Keratinocyte (primary cell): Measurements from ENCODE around the gene DDRGK1. TPM values are rescaled to one million over a fixed set of nuclear protein-coding genes. Genes with fewer than 3 reads are reported as not detected.
"Not testable (repeated sequence)": the region's sequence is repeated elsewhere in the genome, so short reads cannot be mapped to it uniquely, and the experiment has no call there.

Experiments
- DNase-seq: peaks from one replicate; pipeline ENCODE4 v3.0.0-alpha.2; 2011; ENCODE audit warnings: low read depth, missing footprints, low spot score
- FAIRE-seq: peaks from 2 replicates; lab custom pipeline; 2011; peaks lifted over from hg19 to GRCh38; lab: Jason Lieb, UNC
- H2AFZ ChIP-seq: 2 replicates; pipeline ENCODE4 v1.6.0; 2012; ENCODE audit warnings: low read length, control low read depth, inconsistent platforms; ENCODE audit not compliant: control insufficient read depth
- H3K27ac ChIP-seq: 2 replicates; pipeline ENCODE4 v1.5.1; 2011; ENCODE audit warnings: low read length; ENCODE audit not compliant: control insufficient read depth, insufficient read depth
- H3K27me3 ChIP-seq: 3 replicates; pipeline ENCODE4 v1.6.0; 2011; ENCODE audit warnings: low read length; ENCODE audit not compliant: control insufficient read depth, insufficient read depth; ENCODE audit errors: extremely low read depth
- H3K36me3 ChIP-seq, 2 experiments: 2 replicates in 1 of 2; 3 replicates in 1 of 2; pipeline ENCODE4 v1.5.1; 2011; ENCODE audit warnings: low read length in 2 of 2, mild to moderate bottlenecking in 1 of 2; ENCODE audit not compliant: control insufficient read depth in 2 of 2, insufficient read depth in 2 of 2; ENCODE audit errors: extremely low read depth in 1 of 2
- H3K4me1 ChIP-seq: 3 replicates; pipeline ENCODE4 v1.5.1; 2011; ENCODE audit warnings: low read length; ENCODE audit not compliant: control insufficient read depth, insufficient read depth; ENCODE audit errors: extremely low read depth
- H3K4me2 ChIP-seq: 3 replicates; pipeline ENCODE4 v1.6.0; 2011; ENCODE audit warnings: low read depth, low read length; ENCODE audit not compliant: control insufficient read depth, insufficient read depth; ENCODE audit errors: extremely low read depth
- H3K4me3 ChIP-seq, 3 experiments: fragments of 200-600 bp in 1 of 3; sonication (generic) in 1 of 3; 2 replicates in 2 of 3; 3 replicates in 1 of 3; pipeline ENCODE4 v1.5.1; 2011 to 2016; ENCODE audit warnings: low read length in 3 of 3, mild to moderate bottlenecking in 3 of 3, control low read depth in 2 of 3, inconsistent platforms in 1 of 3, low read depth in 1 of 3, mixed read lengths in 1 of 3, mixed run types in 1 of 3, moderate library complexity in 1 of 3; ENCODE audit not compliant: control insufficient read depth in 2 of 3, insufficient read depth in 2 of 3; ENCODE audit errors: extremely low read depth in 1 of 3
- H3K79me2 ChIP-seq: 2 replicates; pipeline ENCODE4 v1.6.0; 2012; ENCODE audit warnings: low read length; ENCODE audit not compliant: control insufficient read depth, insufficient read depth
- H3K9ac ChIP-seq: 3 replicates; pipeline ENCODE4 v1.6.0; 2011; ENCODE audit warnings: low read length; ENCODE audit not compliant: control insufficient read depth, insufficient read depth; ENCODE audit errors: extremely low read depth
- H3K9me1 ChIP-seq: 3 replicates; pipeline ENCODE4 v1.6.0; 2011; ENCODE audit warnings: low read length; ENCODE audit not compliant: control insufficient read depth, insufficient read depth; ENCODE audit errors: extremely low read depth
- H3K9me3 ChIP-seq: 2 replicates; pipeline ENCODE4 v1.5.1; 2012; ENCODE audit warnings: low read depth, low read length; ENCODE audit not compliant: control insufficient read depth
- H4K20me1 ChIP-seq: 3 replicates; pipeline ENCODE4 v1.6.0; 2011; ENCODE audit warnings: low read length; ENCODE audit not compliant: control insufficient read depth, insufficient read depth; ENCODE audit errors: extremely low read depth
- CTCF ChIP-seq, 3 experiments: IDR thresholded peaks in 1 of 3; conservative IDR thresholded peaks in 1 of 3; optimal IDR thresholded peaks in 1 of 3; 2 replicates in 2 of 3; 3 replicates in 1 of 3; pipeline versions ENCODE3 to v1.5.1; 2011; ENCODE audit warnings: low read length in 3 of 3, mild to moderate bottlenecking in 3 of 3, moderate library complexity in 2 of 3, control low read depth in 1 of 3, inconsistent platforms in 1 of 3; ENCODE audit not compliant: insufficient read depth in 2 of 3; ENCODE audit errors: extremely low read depth in 1 of 3
- EZH2 ChIP-seq: IDR thresholded peaks from one replicate; pipeline ENCODE4 v1.6.1; 2012; ENCODE audit warnings: inconsistent platforms, mild to moderate bottlenecking, low read length, moderate library complexity
- dilution Hi-C: fragments of 300-500 bp; cut with MboI; formaldehyde crosslinking; loops from one replicate; pipeline ENCODE4 v1.7.0; 2020; ENCODE audit warnings: low sequenced_read_pairs; ENCODE audit not compliant: extremely low pct_ligation_motif_present
- polyA plus RNA-seq, 5 experiments: library from polyadenylated mRNA; depleted of rRNA in 3 of 5; stranded (reverse) in 3 of 5; stranded (forward) in 1 of 5; unstranded in 1 of 5; fragments of >200 nt; gene quantifications; 1 replicate in 1 of 5; 2 replicates in 3 of 5; 3 replicates in 1 of 5; pipeline versions ENCODE4 v1.2.1 to v1.2.3, GENCODE V29; 2011 to 2012; ENCODE audit warnings: missing spikeins in 2 of 5, low read depth in 1 of 5, low replicate concordance in 1 of 5

Gene DDRGK1
- polyA plus RNA-seq, 1 donor (not counting 4 experiments of a cell fraction or from before 2014, with no cell fraction given) = 32.2 TPM

DNA sequence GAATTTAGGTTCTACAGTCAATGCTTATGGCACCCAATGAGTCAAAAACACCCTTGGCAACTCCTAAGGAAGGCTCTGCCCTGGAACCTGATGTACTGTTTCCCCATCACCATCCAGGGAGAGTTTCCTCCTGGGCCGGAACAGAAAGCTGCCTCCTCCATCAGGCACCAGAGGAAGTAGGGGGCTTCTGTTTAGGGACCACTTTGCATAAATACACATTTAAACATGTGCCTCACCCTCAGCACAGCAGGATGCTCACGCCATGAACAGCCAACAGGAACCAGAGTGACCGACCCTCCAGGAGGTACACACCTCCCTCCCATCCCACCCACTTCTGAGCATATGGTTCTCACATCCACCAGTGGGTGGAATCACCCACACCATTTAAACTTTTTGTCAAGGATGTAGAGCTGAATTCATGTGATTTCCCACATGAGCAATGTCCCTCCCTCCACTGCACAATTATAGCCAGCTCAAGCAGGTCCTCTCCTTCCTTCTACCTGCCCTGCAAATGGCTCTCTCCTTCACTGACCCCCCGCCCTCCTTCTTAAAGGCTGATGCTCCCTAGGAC lies 14.8 kb downstream of the DDRGK1 start:
- no peaks in the 10 kb centered on the region for H3K27me3 ChIP-seq
- H3K27ac ChIP-seq = no peak overlapping the region
- no peaks in the 10 kb centered on the region for H3K9me1 ChIP-seq
- H3K4me3 ChIP-seq = no peak overlapping the region
- no peak overlapping the region for H2AFZ ChIP-seq
- peaks cover 32 to 35% of the 10 kb centered on the region in 2 experiments for H3K36me3 ChIP-seq
- no peak overlapping the region for H3K4me2 ChIP-seq
- H3K79me2 ChIP-seq = no peaks in the 10 kb centered on the region
- FAIRE-seq = no peak
- no peak overlapping the region for H3K9ac ChIP-seq
- DNase-seq = no peak
- dilution Hi-C loops = no loop called here
- no peak for TF ChIP-seq CTCF (optimal IDR thresholded peaks at IDR 0.05 in 1 of 3, IDR thresholded peaks at IDR 0.05 in 1 of 3, conservative IDR thresholded peaks at IDR 0.05 in 1 of 3; ENCODE audit: extremely low read depth in 1 of 3, insufficient read depth in 2 of 3, low read length in 3 of 3)
- TF ChIP-seq EZH2 = no peak
- no peaks in the 10 kb centered on the region for H3K9me3 ChIP-seq
- no peaks in the 10 kb centered on the region for H3K4me1 ChIP-seq
- H4K20me1 ChIP-seq = no peaks in the 10 kb centered on the region

GRCh38 chr20:3188823-3189413 lies 15.6 kb downstream of the DDRGK1 start:
- FAIRE-seq (no peak), DNase-seq (no peak)
- Histone ChIP-seq H3K4me2 (no peak overlapping the region), H3K36me3 (peaks cover 27 to 30% of the 10 kb centered on the region in 2 experiments), H3K9ac (no peak overlapping the region), H4K20me1 (no peaks in the 10 kb centered on the region), H3K9me3 (no peaks in the 10 kb centered on the region), H3K9me1 (no peaks in the 10 kb centered on the region), H3K27ac (no peak overlapping the region), H3K79me2 (no peaks in the 10 kb centered on the region), H3K4me1 (peaks cover 5% of the 10 kb centered on the region), H3K4me3 (no peak overlapping the region), H2AFZ (no peak overlapping the region), H3K27me3 (no peaks in the 10 kb centered on the region)
- TF ChIP-seq EZH2 (no peak), CTCF (optimal IDR thresholded peaks at IDR 0.05 in 1 of 3, IDR thresholded peaks at IDR 0.05 in 1 of 3, conservative IDR thresholded peaks at IDR 0.05 in 1 of 3; ENCODE audit: extremely low read depth in 1 of 3, insufficient read depth in 2 of 3, low read length in 3 of 3) (no peak)
- dilution Hi-C loops = no loop called here

DNA sequence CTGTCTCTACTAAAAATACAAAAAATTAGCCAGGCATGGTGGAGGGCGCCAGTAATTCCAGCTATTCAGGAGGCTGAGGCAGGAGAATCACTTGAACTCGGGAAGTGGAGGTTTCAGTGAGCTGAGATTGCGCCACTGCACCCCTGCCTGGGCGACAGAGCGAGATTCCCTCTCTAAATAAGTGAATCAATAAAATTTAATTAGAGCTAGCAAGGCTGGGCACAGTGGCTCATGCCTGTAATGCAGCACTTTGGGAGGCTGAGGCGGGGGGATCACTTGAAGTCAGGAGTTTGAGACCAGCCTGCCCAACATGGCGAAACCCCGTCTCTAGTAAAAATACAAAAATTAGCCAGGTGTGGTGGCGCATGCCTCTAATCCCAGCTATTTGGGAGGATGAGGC lies 16.6 kb downstream of the DDRGK1 start:
- H3K4me3 ChIP-seq, H2AFZ ChIP-seq, dilution Hi-C loops, H3K9me3 ChIP-seq, H3K27ac ChIP-seq, H3K79me2 ChIP-seq, FAIRE-seq, DNase-seq, H3K4me2 ChIP-seq, H3K27me3 ChIP-seq, H4K20me1 ChIP-seq, H3K9ac ChIP-seq, H3K9me1 ChIP-seq: not testable (repeated sequence)
- Histone ChIP-seq H3K36me3 (peaks cover 20 to 26% of the 10 kb centered on the region in 2 experiments), H3K4me1 (peaks cover 11% of the 10 kb centered on the region)
